Right atrium auricular region (tissue), 2 donors: ENCODE measurements around the gene NUMBL. TPM values are rescaled to one million over a fixed set of nuclear protein-coding genes. Genes with fewer than 3 reads are reported as not detected.

ENCODE experiments used
- DNase-seq: peaks from one replicate; pipeline ENCODE4 v3.0.0-alpha.2; 2019; ENCODE audit warnings: low spot score
- H3K27ac ChIP-seq, 2 donors: fragments of 200-600 bp; sonication (generic); 1 replicate in 1 of 2; 2 replicates in 1 of 2; pipeline ENCODE4 v1.5.1; 2016 to 2019
- H3K27me3 ChIP-seq, 2 donors: fragments of 200-600 bp; sonication (generic); one replicate each; pipeline versions ENCODE4 v1.5.1 to v1.6.0; 2017 to 2019
- H3K36me3 ChIP-seq: fragments of 200-600 bp; sonication (generic); one replicate; pipeline ENCODE4 v1.5.1; 2016
- H3K4me1 ChIP-seq, 2 donors: fragments of 200-600 bp; sonication (generic); one replicate each; pipeline versions ENCODE4 v1.5.1 to v1.6.0; 2017 to 2019
- H3K4me3 ChIP-seq, 2 donors: fragments of 200-600 bp; sonication (generic); 1 replicate in 1 of 2; 2 replicates in 1 of 2; pipeline ENCODE4 v1.5.1; 2017 to 2019; ENCODE audit warnings: mild to moderate bottlenecking in 1 of 2, moderate library complexity in 1 of 2
- H3K9me3 ChIP-seq, 2 donors: fragments of 200-600 bp; sonication (generic); one replicate each; pipeline ENCODE4 v1.5.1; 2019
- CTCF ChIP-seq, 2 donors: fragments of 200-600 bp; sonication (generic); IDR thresholded peaks; one replicate each; pipeline ENCODE4 v1.5.1; 2019; ENCODE audit warnings: antibody characterized with exemption in 2 of 2
- total RNA-seq, 2 donors: library from RNA; depleted of rRNA; stranded (reverse); fragments of >200 nt; gene quantifications; one replicate each; pipeline ENCODE4 v1.1.0, GENCODE V29; 2016

The NUMBL gene
- total RNA-seq, 2 donors from 2014 or later, result 11.2 to 28.1 TPM

GRCh38 chr19:40700083-40700482 is 9.6 kb upstream of the NUMBL start:
- DNase-seq, result no peak
- H3K27me3 ChIP-seq, result no peaks in the 10 kb centered on the region
- peaks cover 45% of the 10 kb centered on the region for H3K36me3 ChIP-seq
- no peak overlapping the region for H3K4me3 ChIP-seq
- TF ChIP-seq CTCF (IDR thresholded peaks at IDR 0.05), result no peak
- peaks cover 0 to 4% of the 10 kb centered on the region in 2 donors for H3K4me1 ChIP-seq
- no peaks in the 10 kb centered on the region for H3K9me3 ChIP-seq
- H3K27ac ChIP-seq, result no peak overlapping the region

DNA sequence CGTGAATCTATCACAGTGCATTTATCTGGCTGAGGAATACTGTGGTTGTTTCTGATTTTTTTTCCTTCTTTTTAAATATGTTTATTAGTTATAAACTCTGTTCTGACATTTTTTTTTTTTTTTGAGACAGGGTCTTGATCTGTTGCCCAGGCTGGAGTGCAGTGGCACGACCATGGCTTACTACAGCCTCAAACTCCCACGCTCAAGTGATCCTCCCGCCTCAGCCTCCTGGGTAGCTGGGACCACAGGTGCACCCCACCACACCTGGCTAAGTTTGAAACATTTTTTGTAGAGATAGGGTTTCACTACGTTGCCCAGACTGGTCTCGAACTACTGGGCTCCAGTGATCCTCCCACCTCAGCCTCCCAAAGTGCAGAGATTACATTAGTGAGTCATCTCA is 6.6 kb upstream of the NUMBL start:
- H3K4me1 ChIP-seq, result peaks cover 0 to under 1% of the 10 kb centered on the region in 2 donors
- peaks cover 24% of the 10 kb centered on the region for H3K36me3 ChIP-seq
- H3K4me3 ChIP-seq, result no peak overlapping the region
- no peaks in the 10 kb centered on the region for H3K27me3 ChIP-seq
- TF ChIP-seq CTCF (IDR thresholded peaks at IDR 0.05), result no peak
- H3K9me3 ChIP-seq, result no peaks in the 10 kb centered on the region
- no peak for DNase-seq
- H3K27ac ChIP-seq, result no peak overlapping the region

DNA sequence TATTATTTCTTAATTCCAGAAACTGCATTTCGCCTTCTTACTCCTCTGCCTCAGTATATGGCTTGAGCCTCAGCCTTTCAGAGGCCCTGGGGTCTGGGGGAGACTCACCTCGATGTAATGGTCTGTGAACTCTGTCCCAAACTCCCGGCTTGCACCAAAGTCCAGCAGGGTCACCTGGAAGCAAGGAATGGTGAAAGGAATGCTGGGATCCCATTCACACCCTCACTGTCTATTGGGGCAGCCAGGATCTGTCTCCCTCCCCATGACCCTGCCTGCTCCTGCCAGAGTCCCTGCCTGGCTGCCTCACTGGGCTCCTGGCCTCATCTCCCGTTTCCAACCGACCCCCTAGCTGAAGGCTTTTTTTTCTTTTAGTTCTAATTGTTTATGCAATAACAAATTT is 5.4 kb upstream of the NUMBL start:
- DNase-seq, result no peak
- Histone ChIP-seq H3K4me3 (no peak overlapping the region), H3K36me3 (peaks cover 16% of the 10 kb centered on the region), H3K27me3 (no peaks in the 10 kb centered on the region), H3K9me3 (no peaks in the 10 kb centered on the region), H3K4me1 (peaks cover 0 to 11% of the 10 kb centered on the region in 2 donors), H3K27ac (no peak overlapping the region)
- no peak for TF ChIP-seq CTCF (IDR thresholded peaks at IDR 0.05)

GRCh38 chr19:40693896-40694295 is 3.4 kb upstream of the NUMBL start:
- no peak for DNase-seq
- H3K27me3 ChIP-seq, result no peaks in the 10 kb centered on the region
- peaks cover 8% of the 10 kb centered on the region for H3K36me3 ChIP-seq
- no peak for TF ChIP-seq CTCF (IDR thresholded peaks at IDR 0.05)
- H3K4me1 ChIP-seq, result peaks cover 0 to 27% of the 10 kb centered on the region in 2 donors
- H3K27ac ChIP-seq, result no peak overlapping the region
- H3K9me3 ChIP-seq, result no peaks in the 10 kb centered on the region
- no peak overlapping the region for H3K4me3 ChIP-seq

GRCh38 chr19:40693150-40693788 is 2.8 kb upstream of the NUMBL start:
- H3K9me3 ChIP-seq, result no peaks in the 10 kb centered on the region
- DNase-seq, result no peak
- peaks cover 0 to 33% of the 10 kb centered on the region in 2 donors for H3K4me1 ChIP-seq
- TF ChIP-seq CTCF (IDR thresholded peaks at IDR 0.05), result no peak
- no peak overlapping the region for H3K4me3 ChIP-seq
- peaks cover 8% of the 10 kb centered on the region for H3K36me3 ChIP-seq
- no peaks in the 10 kb centered on the region for H3K27me3 ChIP-seq
- no peak overlapping the region for H3K27ac ChIP-seq

- no peak for TF ChIP-seq CTCF (IDR thresholded peaks at IDR 0.05)
Measured at GRCh38 chr19:40692212-40692551, 1.7 kb upstream of the NUMBL start.

More at GRCh38 chr19:40692212-40692551, 1.7 kb upstream of the NUMBL start:
- peak overlapping the region in 1 of 2 donors; percentile 90 for H3K27ac ChIP-seq
- no peak for DNase-seq
- H3K9me3 ChIP-seq, result no peaks in the 10 kb centered on the region
- no peaks in the 10 kb centered on the region for H3K27me3 ChIP-seq
- peaks cover 0 to 41% of the 10 kb centered on the region in 2 donors for H3K4me1 ChIP-seq
- H3K4me3 ChIP-seq, result no peak overlapping the region
- H3K36me3 ChIP-seq, result peaks cover 8% of the 10 kb centered on the region
